ENCODE results near the gene IFI27L2.
A peak's percentile ranks its signal among the peaks of the same experiment; 100 is the strongest.

IFI27L2 gene

DNA sequence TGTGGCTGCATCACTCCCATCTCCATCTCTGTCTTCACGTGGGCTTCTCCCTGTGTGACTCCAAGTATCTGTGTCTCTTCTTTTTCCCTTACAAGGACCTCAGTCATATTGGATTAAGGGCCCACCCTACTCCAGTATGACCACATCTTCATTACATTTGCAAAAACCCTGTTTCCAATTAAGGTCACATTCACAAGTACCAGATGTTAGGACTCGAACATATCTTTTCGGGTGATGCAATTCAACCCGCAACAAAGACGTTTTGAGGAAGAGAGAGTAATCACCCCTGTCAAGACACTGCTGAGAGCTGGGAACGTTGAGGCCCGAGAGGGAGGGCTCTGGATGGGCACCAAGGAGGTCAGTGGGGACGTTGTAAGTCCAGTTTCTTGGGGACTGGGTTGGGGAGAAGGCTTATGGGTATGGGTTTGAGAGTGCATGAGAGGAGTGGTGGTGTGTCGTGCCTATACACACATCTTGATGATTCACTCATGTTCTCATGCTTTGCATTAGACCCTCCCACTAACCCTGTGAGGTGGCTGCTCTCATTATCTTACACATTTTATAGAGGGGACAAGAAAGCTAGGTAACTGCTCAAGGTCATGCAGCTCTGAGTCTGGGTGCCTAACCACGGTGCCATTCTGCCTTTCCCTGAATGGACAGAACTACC, 30.9 kb downstream of the IFI27L2 start:
- DNase-seq: no peak

- no peak for DNase-seq
Observed at GRCh38 chr14:94097091-94097490, 32.3 kb downstream of the IFI27L2 start.

GRCh38 chr14:94093418-94093817, 36.0 kb downstream of the IFI27L2 start:
- no peak for DNase-seq

- no peak for DNase-seq
Observed at GRCh38 chr14:94089479-94089878, 39.9 kb downstream of the IFI27L2 start.

GRCh38 chr14:94088516-94088915, 40.9 kb downstream of the IFI27L2 start:
- DNase-seq: no peak

DNA sequence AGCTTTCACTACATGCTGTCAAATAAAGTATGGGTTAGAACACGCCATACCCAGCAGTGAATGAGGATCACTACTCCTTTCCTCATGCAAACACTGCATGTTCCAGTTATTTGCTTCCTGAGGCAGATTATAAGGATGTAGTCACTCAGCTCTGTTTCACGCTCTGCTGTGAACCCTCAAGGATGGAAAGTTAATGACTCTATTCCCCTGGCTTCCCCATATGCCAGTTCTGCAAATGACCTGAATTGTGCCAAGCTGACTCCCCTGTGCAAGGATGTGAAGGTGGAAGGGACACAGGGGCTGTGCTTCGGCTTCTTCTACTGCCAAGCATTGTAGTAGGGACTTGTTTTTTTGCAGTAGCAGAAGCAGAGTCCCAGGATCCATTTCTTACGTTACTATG, 41.5 kb downstream of the IFI27L2 start:
- DNase-seq: no peak

GRCh38 chr14:94081386-94081820, 48.0 kb downstream of the IFI27L2 start:
- peak; percentile 54 for DNase-seq

DNA sequence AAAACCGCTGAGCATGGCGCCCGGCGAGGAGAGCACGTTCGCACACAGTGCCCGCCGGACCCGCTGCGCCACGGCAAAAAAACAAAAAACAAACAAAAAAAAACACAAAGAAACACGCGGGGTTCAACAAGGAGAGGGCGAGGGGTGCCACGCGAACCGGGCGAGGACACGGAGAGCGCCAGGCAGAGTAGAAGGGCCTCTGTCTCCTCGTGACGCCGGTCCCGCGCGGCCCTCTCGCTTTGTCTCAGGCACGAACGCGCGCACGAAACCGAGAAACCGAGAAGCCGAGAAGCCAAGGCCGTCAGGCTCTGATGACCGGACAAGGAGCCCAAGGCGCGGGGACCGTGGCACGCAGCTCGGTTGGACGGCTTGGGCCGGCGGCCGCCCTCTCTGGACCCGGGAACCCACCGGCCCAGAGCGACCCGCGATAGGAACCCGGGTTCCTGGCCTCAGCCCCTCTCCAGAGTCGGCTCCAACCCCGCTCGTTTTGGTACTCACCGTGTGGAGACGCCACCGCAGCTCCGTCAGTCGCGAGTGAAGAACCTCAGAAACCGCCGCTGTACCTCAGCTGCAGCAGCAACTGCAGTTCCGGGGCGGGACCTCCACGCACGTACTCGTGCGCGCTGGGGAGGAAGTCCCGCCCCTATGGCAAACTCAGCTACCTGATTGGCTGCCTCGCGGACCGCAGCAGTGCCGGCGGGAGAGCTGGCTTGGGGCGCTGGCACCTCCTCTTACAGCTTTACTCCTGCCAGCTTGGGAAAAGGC, 48.6 kb downstream of the IFI27L2 start, which contains the start of the genes DDX24 and IFI27L1:
Gene DDX24, minus strand, starts transcription at position 582 of the 765 bp plus-strand sequence. CDS start 1,460 bp downstream, outside the sequence.
Gene IFI27L1, plus strand, starts transcription at position 690 of the 765 bp plus-strand sequence. CDS start 15,628 bp downstream, outside the sequence.
- peak; percentile 94 for DNase-seq

DNA sequence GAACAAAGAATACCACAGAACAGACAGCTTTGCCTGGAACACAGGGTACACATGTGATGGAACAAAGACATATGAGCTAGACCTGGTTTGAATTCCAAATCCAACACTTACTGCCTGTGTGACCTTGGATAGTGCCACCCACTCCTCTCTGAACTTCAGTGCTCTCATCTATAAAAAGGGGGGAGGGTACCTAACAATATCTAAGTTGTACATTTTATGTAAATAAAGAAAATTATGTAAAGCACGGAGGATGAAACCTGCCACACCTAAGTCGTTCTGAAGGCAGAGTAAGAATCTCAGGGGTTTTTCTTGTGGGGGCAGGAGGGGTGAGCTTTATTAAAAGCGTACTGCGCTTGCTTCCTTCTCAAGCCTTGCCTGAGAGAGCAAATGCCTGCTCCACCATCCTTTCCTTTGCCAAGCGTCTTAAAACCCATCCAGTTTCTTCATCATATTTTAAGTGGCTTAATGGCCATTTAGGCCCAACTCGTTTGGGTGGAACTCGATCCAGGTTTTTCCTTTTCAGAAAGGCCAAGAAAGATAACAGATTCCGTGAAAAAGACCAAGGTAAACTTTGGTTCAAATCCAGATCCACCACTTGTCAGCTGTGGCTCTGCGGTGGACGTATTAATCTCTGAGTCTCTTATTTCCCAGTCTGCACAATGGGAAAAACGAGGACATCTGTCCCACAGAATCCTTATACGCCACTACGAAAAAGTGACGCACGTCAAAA, 49.3 kb downstream of the IFI27L2 start:
- DNase-seq: peak; percentile 26

- no peak for DNase-seq
Observed at GRCh38 chr14:94077823-94078222, 51.6 kb downstream of the IFI27L2 start.

Data from DMS53 (cell line).